ENCODE results near the gene ESX1. TPM values are rescaled to one million over a fixed set of nuclear protein-coding genes. Genes with fewer than 3 reads are reported as not detected.

The ESX1 gene
- total RNA-seq, result not detected in 2 replicates

GRCh38 chrX:104254442-104255115 is at the start of gene ESX1:
Gene ESX1 (minus strand): TSS chrX:104254933. CDS start chrX:104254849, 84 bp downstream.

Other genes with a start within 250 kb of the ESX1 start
- not detected in 2 replicates for gene H2BW1, start 241.2 kb downstream of the ESX1 start, total RNA-seq
- not detected in 2 replicates for gene H2BW2, start 215.0 kb downstream of the ESX1 start, total RNA-seq
- 2.3 and 3.1 TPM in 2 replicates for gene TMSB15C, start 178.7 kb downstream of the ESX1 start, total RNA-seq
- 0.19 and 3.1 TPM in 2 replicates for gene ZCCHC18, start 142.4 kb downstream of the ESX1 start, total RNA-seq
- 5.8 and 9.0 TPM in 2 replicates for gene SLC25A53, start 97.9 kb downstream of the ESX1 start, total RNA-seq
- 25.9 and 28.8 TPM in 2 replicates for gene FAM199X, start 88.5 kb downstream of the ESX1 start, total RNA-seq